B cell (primary cell): ENCODE results near the gene SNCAIP. TPM values are rescaled to one million over a fixed set of nuclear protein-coding genes. Genes with fewer than 3 reads are reported as not detected.

ENCODE experiments used
- ATAC-seq: fragments of 200-7000 bp; cut with Tn5 transposase; one replicate; pipeline ENCODE4 v1.10.0; 2021; ENCODE audit warnings: low read depth, mild to moderate bottlenecking, moderate number of reproducible peaks, moderate library complexity
- CTCF ChIA-PET: fragments of 350-600 bp; sonication (Branson Sonifier 250); formaldehyde crosslinking; loops from one replicate; lab custom pipeline; 2021; ENCODE audit warnings: antibody characterized with exemption, inconsistent platforms; lab: Charles Lee
- POLR2A ChIA-PET: fragments of 350-600 bp; sonication (Branson Sonifier 250); formaldehyde crosslinking; loops from one replicate; lab custom pipeline; 2021; ENCODE audit warnings: antibody characterized with exemption; lab: Charles Lee
- DNase-seq: peaks from one replicate; pipeline ENCODE4 v3.0.0; 2013
- H2AFZ ChIP-seq: 2 replicates; pipeline ENCODE4 v1.6.1; 2012; ENCODE audit warnings: mild to moderate bottlenecking, low read depth, low read length; ENCODE audit not compliant: insufficient read depth, poor library complexity, severe bottlenecking
- H3K27ac ChIP-seq, 2 donors: 1 replicate in 1 of 2; 2 replicates in 1 of 2; pipeline ENCODE4 v1.5.1; 2012 to 2013; ENCODE audit warnings: low read length in 2 of 2, mild to moderate bottlenecking in 2 of 2, moderate library complexity in 1 of 2
- H3K27me3 ChIP-seq, 4 experiments: fragments of 200-600 bp in 1 of 4; sonication (generic) in 1 of 4; replicated peaks in 1 of 4; 1 replicate in 2 of 4; 2 replicates in 2 of 4; pipeline versions ENCODE4 v1.6.1 to v1.7.0; 2013 to 2016; ENCODE audit warnings: low read length in 3 of 4, mild to moderate bottlenecking in 2 of 4, mixed read lengths in 1 of 4, moderate library complexity in 1 of 4; ENCODE audit not compliant: insufficient read depth in 4 of 4, control insufficient read depth in 3 of 4; ENCODE audit errors: control extremely low read depth in 1 of 4
- H3K36me3 ChIP-seq, 2 experiments: replicated peaks in 1 of 2; 1 replicate in 1 of 2; 2 replicates in 1 of 2; pipeline versions ENCODE4 v1.6.1 to v1.7.1; 2013; ENCODE audit warnings: low read length in 1 of 2; ENCODE audit not compliant: insufficient read depth in 2 of 2, control insufficient read depth in 1 of 2; ENCODE audit errors: control extremely low read depth in 1 of 2, extremely low read depth in 1 of 2
- H3K4me1 ChIP-seq, 2 donors: fragments of 200-600 bp in 1 of 2; sonication (generic) in 1 of 2; 1 replicate in 1 of 2; 2 replicates in 1 of 2; pipeline versions ENCODE4 v1.5.1 to v1.6.1; 2013 to 2017; ENCODE audit warnings: low read length in 2 of 2; ENCODE audit not compliant: control insufficient read depth in 2 of 2, insufficient read depth in 2 of 2
- H3K4me2 ChIP-seq: replicated peaks from 2 replicates; pipeline ENCODE3; 2012; ENCODE audit warnings: mild to moderate bottlenecking, low read depth, low read length; ENCODE audit not compliant: poor library complexity, severe bottlenecking
- H3K4me3 ChIP-seq, 5 experiments: fragments of 200-600 bp in 1 of 5; sonication (generic) in 1 of 5; 1 replicate in 3 of 5; 2 replicates in 2 of 5; pipeline versions ENCODE4 v1.5.1 to v1.7.0; 2011 to 2016; ENCODE audit warnings: low read length in 4 of 5, mild to moderate bottlenecking in 4 of 5, low read depth in 2 of 5, control low read depth in 1 of 5, moderate library complexity in 1 of 5; ENCODE audit not compliant: insufficient read depth in 1 of 5; ENCODE audit errors: control extremely low read depth in 1 of 5, extremely low read depth in 1 of 5
- H3K79me2 ChIP-seq: fragments of 200-600 bp; sonication (generic); one replicate; pipeline ENCODE4 v1.6.0; 2016; ENCODE audit warnings: low read length; ENCODE audit not compliant: control insufficient read depth, insufficient read depth
- H3K9ac ChIP-seq: fragments of 200-600 bp; sonication (generic); 2 replicates; pipeline ENCODE4 v1.6.1; 2017; ENCODE audit warnings: mild to moderate bottlenecking, low read length, moderate library complexity
- H3K9me3 ChIP-seq, 3 donors: one replicate each; pipeline versions ENCODE4 v1.6.1 to v1.7.1; 2013; ENCODE audit warnings: low read length in 2 of 3; ENCODE audit not compliant: control insufficient read depth in 2 of 3, insufficient read depth in 1 of 3; ENCODE audit errors: control extremely low read depth in 1 of 3
- H4K20me1 ChIP-seq: 2 replicates; pipeline ENCODE4 v1.6.0; 2012; ENCODE audit warnings: mild to moderate bottlenecking, low read length; ENCODE audit not compliant: insufficient read depth, control insufficient read depth, poor library complexity, severe bottlenecking
- H3K27ac Mint-ChIP-seq: one replicate; pipeline ENCODE4 v1.8.0; 2021; ENCODE audit warnings: mixed read lengths
- H3K27me3 Mint-ChIP-seq: one replicate; pipeline ENCODE4 v1.8.0; 2021; ENCODE audit warnings: mixed read lengths
- H3K4me1 Mint-ChIP-seq: one replicate; pipeline ENCODE4 v1.8.0; 2021; ENCODE audit warnings: mixed read lengths
- H3K4me3 Mint-ChIP-seq: one replicate; pipeline ENCODE4 v1.8.0; 2021; ENCODE audit warnings: mixed read lengths
- H3K9me3 Mint-ChIP-seq: one replicate; pipeline ENCODE4 v1.8.0; 2022; ENCODE audit warnings: mixed read lengths; ENCODE audit not compliant: insufficient read depth
- CTCF ChIP-seq: fragments of 200-600 bp; IDR thresholded peaks from one replicate; pipeline ENCODE4 v1.8.0; 2022; ENCODE audit warnings: antibody characterized with exemption, mild to moderate bottlenecking
- EZH2 ChIP-seq: IDR thresholded peaks from 2 replicates; pipeline ENCODE4 v1.6.1; 2012; ENCODE audit warnings: borderline replicate concordance, low read depth, mild to moderate bottlenecking, moderate library complexity, low read length; ENCODE audit not compliant: insufficient read depth, poor library complexity, severe bottlenecking
- WGBS: methylation state at CpG from one replicate; pipeline ENCODE4 v1.1.5; 2013; ENCODE audit warnings: missing lambda C conversion rate; ENCODE audit not compliant: insufficient coverage; 5-methylcytosine and 5-hydroxymethylcytosine counted together
- intact Hi-C: fragments of 100-400 bp; cut with micrococcal nuclease; formaldehyde crosslinking; loops from one replicate; pipeline ENCODE4 v1.10.0; 2022
- polyA plus RNA-seq: library from polyadenylated mRNA; depleted of rRNA; stranded (reverse); fragments of >200 nt; gene quantifications from 2 replicates; pipeline ENCODE4 v1.2.3, GENCODE V29; 2012
- total RNA-seq, 2 donors: library from RNA; stranded (reverse); fragments of 120-200 nt in 1 of 2; gene quantifications; 1 replicate in 1 of 2; 2 replicates in 1 of 2; pipeline versions ENCODE4 v1.2.3 to v1.2.4, GENCODE V29; 2013 to 2022

Gene SNCAIP
- total and polyA plus RNA-seq, 2 donors (not counting 1 experiment from before 2014, with no cell fraction given): not detected

DNA sequence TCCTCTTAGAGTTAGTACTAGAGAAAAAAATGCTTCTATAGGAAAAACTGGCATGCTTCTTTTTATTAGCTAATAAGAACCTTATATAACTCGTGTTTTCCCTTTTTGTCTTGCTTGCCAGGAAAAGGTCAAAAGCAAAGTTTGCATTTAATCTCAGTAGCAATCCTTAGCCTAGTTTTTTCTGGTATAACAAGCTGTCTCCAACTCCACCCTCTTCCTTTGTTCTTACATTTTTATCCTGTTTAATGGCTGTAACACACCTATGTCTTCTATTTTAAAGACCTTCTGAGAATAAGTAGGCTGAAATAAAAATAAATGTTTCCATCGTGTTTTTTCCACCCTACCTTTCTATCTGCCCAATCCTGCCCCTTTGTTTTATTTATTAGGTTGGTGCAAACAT lies 158.3 kb downstream of the SNCAIP start:
- no peaks in the 10 kb centered on the region for H3K4me1 Mint-ChIP-seq
- no peak overlapping the region for H3K27ac Mint-ChIP-seq
- no peak overlapping the region for H3K4me3 Mint-ChIP-seq
- no CpG with 5 or more reads among the region's 2 CpGs for WGBS
- TF ChIP-seq CTCF (no peak), EZH2 (no peak)
- ATAC-seq (no peak), DNase-seq (no peak)
- CTCF ChIA-PET: no interaction called here
- no peak overlapping the region for H2AFZ ChIP-seq
- H3K36me3 ChIP-seq: no peaks in the 10 kb centered on the region
- intact Hi-C loops: no loop called here
- peaks cover 0 to 3% (median 1%) of the 10 kb centered on the region in 4 experiments for H3K27me3 ChIP-seq
- no peak overlapping the region for H3K27ac ChIP-seq
- H3K4me2 ChIP-seq: no peak overlapping the region
- no peaks in the 10 kb centered on the region for H3K79me2 ChIP-seq
- no peaks in the 10 kb centered on the region for H3K9me3 ChIP-seq
- H3K4me1 ChIP-seq: no peaks in the 10 kb centered on the region
- no peak overlapping the region for H3K9ac ChIP-seq
- no peak overlapping the region for H3K4me3 ChIP-seq
- no peaks in the 10 kb centered on the region for H4K20me1 ChIP-seq
- POLR2A ChIA-PET: no interaction called here
- H3K9me3 Mint-ChIP-seq: no peaks in the 10 kb centered on the region
- peaks cover 28% of the 10 kb centered on the region for H3K27me3 Mint-ChIP-seq

DNA sequence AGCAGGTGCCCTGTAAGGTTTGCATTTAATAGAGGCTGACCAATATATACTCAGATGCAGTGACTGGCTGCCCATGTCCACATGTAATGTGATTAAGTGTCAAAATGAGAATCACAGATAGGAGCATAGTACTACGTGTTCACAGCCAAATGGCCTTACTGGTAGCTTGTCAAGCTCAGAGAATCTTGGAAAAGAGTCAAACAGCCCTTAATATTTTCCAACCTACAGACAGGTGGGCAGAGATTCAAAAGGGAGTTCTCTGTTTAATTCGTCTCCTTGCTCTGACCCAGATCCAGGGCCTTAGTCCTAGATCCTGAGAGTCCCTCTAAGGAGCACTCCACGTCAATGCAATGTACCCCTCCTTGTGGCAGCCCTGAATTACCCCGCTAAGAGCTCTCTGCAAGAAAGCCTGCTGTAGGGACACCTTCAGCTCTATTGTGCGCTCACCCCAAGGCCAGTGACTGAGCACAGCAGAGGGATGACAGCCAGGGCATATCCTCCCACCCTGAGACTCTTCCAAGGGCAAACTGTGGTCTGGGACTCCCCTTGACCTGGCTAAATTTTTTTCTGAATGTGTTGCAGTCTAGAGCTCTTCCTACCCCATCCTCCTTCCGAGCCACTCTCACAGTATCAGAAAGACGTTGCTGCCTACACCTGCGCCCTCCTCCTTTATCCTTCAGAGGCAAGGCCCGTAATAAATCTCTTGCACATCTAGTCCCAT lies 159.2 kb downstream of the SNCAIP start:
- no peak overlapping the region for H3K27ac ChIP-seq
- H3K79me2 ChIP-seq: no peaks in the 10 kb centered on the region
- DNase-seq (no peak), ATAC-seq (no peak)
- H3K4me1 ChIP-seq: no peaks in the 10 kb centered on the region
- no peaks in the 10 kb centered on the region for H3K36me3 ChIP-seq
- no peak overlapping the region for H3K4me3 ChIP-seq
- peaks cover 0 to 3% (median 1%) of the 10 kb centered on the region in 4 experiments for H3K27me3 ChIP-seq
- H3K9ac ChIP-seq: no peak overlapping the region
- POLR2A ChIA-PET: no interaction called here
- no peak overlapping the region for H3K4me2 ChIP-seq
- H3K27ac Mint-ChIP-seq: no peak overlapping the region
- H3K9me3 ChIP-seq: no peaks in the 10 kb centered on the region
- peaks cover 28% of the 10 kb centered on the region for H3K27me3 Mint-ChIP-seq
- TF ChIP-seq EZH2: no peak
- TF ChIP-seq CTCF: no peak
- no peaks in the 10 kb centered on the region for H3K9me3 Mint-ChIP-seq
- intact Hi-C loops: no loop called here
- CTCF ChIA-PET: no interaction called here
- WGBS: 90% methylated on average over 7 of the region's 9 CpGs
- no peak overlapping the region for H3K4me3 Mint-ChIP-seq
- H2AFZ ChIP-seq: no peak overlapping the region
- no peaks in the 10 kb centered on the region for H3K4me1 Mint-ChIP-seq
- no peaks in the 10 kb centered on the region for H4K20me1 ChIP-seq
